HepG2 (cell line): ENCODE data around the gene SPDL1.

Experiments
- BHLHE40 ChIP-seq: IDR thresholded peaks from 2 replicates; pipeline ENCODE4 v1.6.1; 2011; ENCODE audit warnings: low read length, improper control_type of control experiment
- CTCF ChIP-seq: sonication (generic); formaldehyde crosslinking; IDR thresholded peaks from 2 replicates; pipeline ENCODE4 v1.5.0; 2020; ENCODE audit warnings: mild to moderate bottlenecking, missing genetic modification reagents, moderate library complexity
- EP300 ChIP-seq, 3 experiments: sonication (generic) in 1 of 3; formaldehyde crosslinking in 1 of 3; IDR thresholded peaks; 2 replicates each; pipeline versions ENCODE4 v1.5.1 to v1.6.1; 2011 to 2020; ENCODE audit warnings: low read depth in 2 of 3, low read length in 2 of 3, borderline replicate concordance in 1 of 3, improper control_type of control experiment in 1 of 3, mild to moderate bottlenecking in 1 of 3, missing genetic modification reagents in 1 of 3, moderate library complexity in 1 of 3
- HNRNPUL1 ChIP-seq: fragments of 200-400 bp; formaldehyde crosslinking; IDR thresholded peaks from 2 replicates; pipeline ENCODE4 v1.6.1; 2017; ENCODE audit warnings: low read depth, mild to moderate bottlenecking, low read length, moderate library complexity
- NCOA1 ChIP-seq: sonication (generic); formaldehyde crosslinking; IDR thresholded peaks from 2 replicates; pipeline ENCODE4 v1.9.0; 2021; ENCODE audit warnings: missing genetic modification reagents
- PBX2 ChIP-seq: IDR thresholded peaks from 2 replicates; pipeline ENCODE4 v1.6.1; 2016; ENCODE audit warnings: control low read depth
- RARG ChIP-seq: sonication (generic); formaldehyde crosslinking; IDR thresholded peaks from 2 replicates; pipeline ENCODE4 v1.4.0; 2020; ENCODE audit warnings: low read depth, mild to moderate bottlenecking, missing genetic modification reagents
- ZBTB42 ChIP-seq: sonication (generic); formaldehyde crosslinking; IDR thresholded peaks from 2 replicates; pipeline ENCODE4 v1.5.0; 2020; ENCODE audit warnings: mild to moderate bottlenecking, missing genetic modification reagents
- ZNF253 ChIP-seq: sonication (generic); formaldehyde crosslinking; IDR thresholded peaks from 2 replicates; pipeline ENCODE4 v1.8.0; 2022; ENCODE audit warnings: mild to moderate bottlenecking, missing genetic modification reagents, borderline replicate concordance
- ZNF570 ChIP-seq: sonication (generic); formaldehyde crosslinking; IDR thresholded peaks from 2 replicates; pipeline ENCODE4 v1.4.0; 2020; ENCODE audit warnings: mild to moderate bottlenecking, missing genetic modification reagents, borderline replicate concordance
- ZNF614 ChIP-seq: IDR thresholded peaks from 2 replicates; pipeline ENCODE4 v1.6.1; 2018; ENCODE audit warnings: missing biosample characterization, missing genetic modification reagents, inconsistent platforms, borderline replicate concordance

- TF ChIP-seq PBX2 (CRISPR knock-in tag), result no peak
- no peak for TF ChIP-seq ZNF614 (CRISPR knock-in tag)
- no peak for TF ChIP-seq RARG
- TF ChIP-seq NCOA1, result no peak
- TF ChIP-seq ZNF570 (CRISPR knock-in tag), result no peak
- no peak for TF ChIP-seq EP300 (IDR thresholded peaks at IDR 0.05; ENCODE audit: low read depth in 2 of 2, low read length in 2 of 2)
- no peak for TF ChIP-seq EP300 (CRISPR knock-in tag; IDR thresholded peaks at IDR 0.05; ENCODE audit: borderline replicate concordance)
- no peak for TF ChIP-seq ZNF253 (CRISPR knock-in tag)
- TF ChIP-seq BHLHE40, result no peak
- TF ChIP-seq CTCF (CRISPR knock-in tag), result no peak
- TF ChIP-seq ZBTB42 (CRISPR knock-in tag), result no peak
- TF ChIP-seq HNRNPUL1, result no peak
These were observed 24.3 kb downstream of the SPDL1 start for GRCh38 chr5:169607882-169608281.
